ENCODE data around the gene CTAGE6. TPM values are rescaled to one million over a fixed set of nuclear protein-coding genes. Genes with fewer than 3 reads are reported as not detected.
"Not testable (repeated sequence)": the region's sequence is repeated elsewhere in the genome, so short reads cannot be mapped to it uniquely, and the experiment has no call there.

The CTAGE6 gene
- total and polyA plus RNA-seq, 9 of the 15 experiments (the other 6 are each of a cell fraction or from before 2014, with no cell fraction given) = 0.04 to 0.21 (median 0.11) TPM; not detected in 5

GRCh38 chr7:143737037-143737819 is 20.3 kb downstream of the CTAGE6 start (continued):
- TF ChIP-seq ZBTB40 (IDR thresholded peaks at IDR 0.05) (0 out of 2 replicates have a peak, but pooled peaks have one; percentile 22), CC2D1A (IDR thresholded peaks at IDR 0.05) (peak; percentile 79), MAFK (IDR thresholded peaks at IDR 0.05; ENCODE audit: low read length) (0 out of 2 replicates have a peak, but pooled peaks have one; percentile 15), CHAMP1 (IDR thresholded peaks at IDR 0.05) (peak; percentile 61; the same call in 1 of the 2 replicates), CTCF (IDR thresholded peaks at IDR 0.05 in 2 of 3, conservative IDR thresholded peaks at IDR 0.05 in 1 of 3; ENCODE audit: insufficient read depth in 2 of 3, low read depth in 1 of 3, low read length in 3 of 3) (peak; percentile 79 to 95 (median 84)), DEAF1 (CRISPR knock-in tag; IDR thresholded peaks at IDR 0.05) (peak; percentile 97), EP400 (IDR thresholded peaks at IDR 0.05) (peak; percentile 37; the same call in 1 of the 2 replicates)
- not testable (repeated sequence) for TF ChIP-seq ZBTB40 (CRISPR knock-in tag; IDR thresholded peaks at IDR 0.05)

All from K562 (cell line).